Skeletal muscle satellite cell (primary cell): ENCODE measurements around the gene EPS15.
"Not testable (repeated sequence)": the region's sequence is repeated elsewhere in the genome, so short reads cannot be mapped to it uniquely, and the experiment has no call there.

Source experiments
- H3K27me3 ChIP-seq: 2 replicates; pipeline ENCODE4 v1.7.0; 2013; ENCODE audit warnings: low read length; ENCODE audit not compliant: control insufficient read depth, insufficient read depth
- H3K36me3 ChIP-seq: 2 replicates; pipeline ENCODE4 v1.7.0; 2013; ENCODE audit warnings: mild to moderate bottlenecking, control low read depth, low read length; ENCODE audit not compliant: insufficient read depth
- H3K4me1 ChIP-seq: 2 replicates; pipeline ENCODE4 v1.7.0; 2013; ENCODE audit warnings: low read length; ENCODE audit not compliant: control insufficient read depth, insufficient read depth
- H3K4me2 ChIP-seq: 2 replicates; pipeline ENCODE4 v1.7.0; 2013; ENCODE audit warnings: mild to moderate bottlenecking, low read length
- H3K4me3 ChIP-seq: 2 replicates; pipeline ENCODE4 v1.7.0; 2013; ENCODE audit warnings: low read length
- H3K9ac ChIP-seq: 2 replicates; pipeline ENCODE4 v1.7.0; 2013; ENCODE audit warnings: mild to moderate bottlenecking, low read depth, low read length, moderate library complexity
- H3K9me3 ChIP-seq: replicated peaks from 2 replicates; pipeline ENCODE4 v1.7.0; 2013; ENCODE audit warnings: mild to moderate bottlenecking, control low read depth, low read length

EPS15 gene

DNA sequence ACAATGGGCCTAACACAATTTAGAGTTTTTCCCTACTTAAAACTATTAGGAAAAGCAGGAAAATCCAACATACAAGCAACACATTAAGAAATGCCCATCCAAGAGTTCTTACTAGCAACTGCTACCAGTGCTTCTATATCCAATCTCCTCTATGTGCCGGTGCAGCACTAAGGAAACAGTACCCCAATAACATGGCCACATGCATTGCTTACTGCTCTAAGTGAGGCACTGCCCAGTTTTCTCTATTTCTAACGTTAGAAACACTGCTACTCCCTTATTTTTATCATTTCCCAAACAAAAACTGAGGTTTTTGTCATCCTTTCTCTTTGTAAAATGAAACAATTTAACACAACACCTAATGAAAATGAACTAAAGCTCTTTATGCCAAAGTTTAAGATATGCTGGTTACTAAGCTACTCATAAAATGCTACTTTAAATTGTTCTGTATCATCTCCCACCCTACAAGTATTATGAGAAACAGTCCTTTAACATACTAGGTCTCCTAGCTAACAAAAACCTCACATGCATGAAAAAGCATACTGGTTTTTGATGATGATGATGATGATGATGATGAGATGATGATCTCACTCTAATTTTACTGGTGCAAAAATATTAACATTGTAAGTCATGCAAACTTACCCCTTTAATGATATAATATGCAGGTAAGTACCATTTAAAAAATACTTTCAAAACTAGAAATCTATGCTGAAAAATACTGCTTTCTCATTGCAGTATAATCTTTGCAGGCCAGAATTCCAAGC, 98.0 kb downstream of the EPS15 start:
- H3K27me3 ChIP-seq = no peaks in the 10 kb centered on the region
- no peak overlapping the region for H3K4me3 ChIP-seq
- H3K4me1 ChIP-seq = peaks cover 23% of the 10 kb centered on the region
- H3K36me3 ChIP-seq = peaks cover 6% of the 10 kb centered on the region
- no peaks in the 10 kb centered on the region for H3K9me3 ChIP-seq
- no peak overlapping the region for H3K4me2 ChIP-seq
- H3K9ac ChIP-seq = no peak overlapping the region

DNA sequence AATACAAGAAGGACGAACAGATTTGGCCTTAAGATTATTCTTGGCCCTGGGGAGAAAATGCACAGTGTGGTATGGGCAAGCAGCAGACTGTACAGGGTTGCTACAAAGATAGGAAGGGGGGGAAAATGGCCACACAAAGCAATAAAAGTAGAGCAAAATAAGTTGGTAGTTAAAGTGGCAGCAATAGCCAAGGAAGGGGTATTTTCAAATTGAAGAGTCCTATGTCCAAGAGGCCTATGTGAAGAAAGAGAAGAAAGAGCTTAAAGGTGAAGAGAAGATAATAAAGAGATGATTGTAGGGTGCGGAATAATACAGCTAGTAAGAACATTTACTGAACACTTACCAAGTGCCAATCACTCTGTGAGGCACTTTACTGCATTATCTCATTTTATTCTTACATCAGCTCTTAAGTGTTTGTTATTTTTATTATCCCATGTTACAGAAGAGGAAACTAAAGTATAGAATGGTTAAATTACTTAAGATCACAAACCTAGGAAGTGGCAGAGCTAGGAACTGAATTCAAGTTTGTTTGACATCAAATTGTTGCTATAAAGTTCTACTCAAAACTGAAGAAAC, 100.6 kb downstream of the EPS15 start:
- Histone ChIP-seq H3K4me1 (peaks cover 26% of the 10 kb centered on the region), H3K4me2 (no peak overlapping the region), H3K9me3 (no peaks in the 10 kb centered on the region), H3K36me3 (peaks cover 6% of the 10 kb centered on the region), H3K4me3 (no peak overlapping the region), H3K27me3 (no peaks in the 10 kb centered on the region), H3K9ac (no peak overlapping the region)

DNA sequence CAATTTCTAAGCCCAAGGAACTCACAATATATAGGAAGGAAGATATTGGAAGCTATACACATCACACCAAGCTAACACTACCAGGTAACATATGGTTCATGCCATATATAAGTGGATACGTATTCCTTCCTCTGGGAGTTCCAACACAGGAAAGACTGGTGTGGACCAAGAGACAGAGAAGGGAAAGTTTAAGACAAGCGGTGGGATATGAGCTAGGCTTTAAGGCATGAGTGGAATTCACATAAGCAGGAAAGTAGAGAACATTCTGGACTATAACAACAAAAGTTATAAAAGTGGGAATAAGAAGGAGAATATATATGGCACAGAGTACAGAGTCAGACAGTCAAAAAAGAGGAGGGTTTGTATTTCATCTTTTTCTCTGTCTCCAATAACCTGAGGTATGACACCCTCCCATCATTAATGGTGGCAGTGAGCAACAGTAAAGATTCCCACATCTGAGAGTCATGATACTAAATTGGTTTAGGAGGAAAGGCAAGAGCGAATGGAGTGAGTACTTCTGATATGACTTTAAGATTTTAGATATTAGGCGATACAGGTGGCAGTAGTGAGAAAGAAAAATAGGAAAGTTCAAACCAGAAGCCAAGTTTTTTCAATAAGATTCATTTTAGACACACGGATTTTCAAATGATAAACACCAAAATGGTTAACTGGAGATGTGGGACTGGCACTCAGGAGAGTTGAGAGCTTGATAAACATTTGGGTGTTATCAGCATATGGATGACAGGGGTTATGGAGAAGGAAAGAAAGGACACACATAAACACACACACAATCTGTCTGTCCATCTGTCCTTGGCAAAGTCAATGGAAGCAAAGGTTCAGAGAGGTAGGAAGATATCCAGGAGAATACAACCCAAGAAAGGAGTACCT, 101.3 kb downstream of the EPS15 start:
- no peak overlapping the region for H3K9ac ChIP-seq
- no peaks in the 10 kb centered on the region for H3K27me3 ChIP-seq
- peak overlapping the region; percentile 16 for H3K4me2 ChIP-seq
- H3K4me3 ChIP-seq = no peak overlapping the region
- H3K9me3 ChIP-seq = no peaks in the 10 kb centered on the region
- peaks cover 26% of the 10 kb centered on the region for H3K4me1 ChIP-seq
- peaks cover 3% of the 10 kb centered on the region for H3K36me3 ChIP-seq

DNA sequence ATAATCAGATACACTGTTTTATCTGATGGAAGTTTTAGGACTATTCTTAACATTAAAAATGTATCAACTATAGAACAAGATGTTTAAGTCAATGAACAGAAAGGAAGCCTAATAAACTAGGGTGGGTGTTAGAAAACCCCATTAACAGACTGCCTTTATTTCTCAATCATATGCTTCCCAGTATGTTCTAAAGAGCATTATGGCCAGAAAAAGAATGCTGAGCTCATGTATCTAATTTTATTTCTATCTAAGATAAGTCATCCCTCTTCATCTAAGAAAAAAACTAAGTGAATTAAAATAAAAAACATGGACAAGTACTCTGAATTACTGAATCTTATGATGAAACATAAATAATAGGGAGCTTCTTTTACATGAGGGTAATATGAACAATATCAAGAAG, 102.2 kb downstream of the EPS15 start:
- Histone ChIP-seq H3K4me2 (no peak overlapping the region), H3K9me3 (no peaks in the 10 kb centered on the region), H3K4me1 (peaks cover 26% of the 10 kb centered on the region), H3K4me3 (no peak overlapping the region), H3K9ac (no peak overlapping the region), H3K36me3 (no peaks in the 10 kb centered on the region), H3K27me3 (no peaks in the 10 kb centered on the region)

DNA sequence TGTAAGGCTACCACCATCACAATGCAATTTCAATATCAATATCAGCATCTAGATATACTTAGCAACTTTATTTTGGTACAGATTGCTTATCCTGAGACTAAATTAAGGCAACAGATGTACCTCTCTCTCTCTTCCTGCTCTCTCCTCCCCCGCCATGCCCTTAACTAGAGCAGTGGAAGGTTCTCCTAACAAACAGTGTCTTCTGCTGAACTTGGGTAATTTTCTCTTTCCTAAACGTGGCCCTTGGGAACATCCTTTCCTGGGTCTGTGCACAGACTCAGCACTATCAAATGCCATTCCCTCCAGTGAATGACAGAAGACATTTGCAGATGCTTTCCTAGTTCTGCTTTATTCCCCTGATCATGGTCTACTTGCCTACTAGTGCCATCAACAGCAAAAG, 103.1 kb downstream of the EPS15 start:
- Histone ChIP-seq H3K4me2 (peak overlapping the region; percentile 4), H3K36me3 (no peaks in the 10 kb centered on the region), H3K9me3 (no peaks in the 10 kb centered on the region), H3K27me3 (no peaks in the 10 kb centered on the region), H3K4me3 (no peak overlapping the region), H3K4me1 (peaks cover 29% of the 10 kb centered on the region), H3K9ac (no peak overlapping the region)

DNA sequence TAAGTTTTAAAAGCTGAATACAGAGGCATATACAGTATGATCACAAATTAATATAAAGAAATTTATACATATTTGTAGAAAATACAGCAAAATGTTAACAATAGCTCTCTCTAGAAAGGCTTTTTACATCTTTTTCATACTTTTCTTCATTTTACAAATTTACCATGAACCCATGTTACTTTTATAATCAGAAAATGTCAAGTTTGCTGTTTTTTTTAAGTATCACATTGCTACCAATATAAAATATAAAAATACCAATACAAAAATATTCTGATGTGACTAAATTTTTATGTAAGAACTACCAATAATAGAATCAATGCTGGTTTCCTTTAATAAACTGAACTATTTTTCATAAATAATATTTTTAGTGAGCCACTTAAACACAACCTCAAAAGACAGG, 104.3 kb downstream of the EPS15 start:
- H3K36me3 ChIP-seq = no peaks in the 10 kb centered on the region
- H3K4me1 ChIP-seq = peaks cover 29% of the 10 kb centered on the region
- no peak overlapping the region for H3K4me2 ChIP-seq
- H3K4me3 ChIP-seq = no peak overlapping the region
- no peaks in the 10 kb centered on the region for H3K9me3 ChIP-seq
- H3K27me3 ChIP-seq = no peaks in the 10 kb centered on the region
- H3K9ac ChIP-seq = no peak overlapping the region

DNA sequence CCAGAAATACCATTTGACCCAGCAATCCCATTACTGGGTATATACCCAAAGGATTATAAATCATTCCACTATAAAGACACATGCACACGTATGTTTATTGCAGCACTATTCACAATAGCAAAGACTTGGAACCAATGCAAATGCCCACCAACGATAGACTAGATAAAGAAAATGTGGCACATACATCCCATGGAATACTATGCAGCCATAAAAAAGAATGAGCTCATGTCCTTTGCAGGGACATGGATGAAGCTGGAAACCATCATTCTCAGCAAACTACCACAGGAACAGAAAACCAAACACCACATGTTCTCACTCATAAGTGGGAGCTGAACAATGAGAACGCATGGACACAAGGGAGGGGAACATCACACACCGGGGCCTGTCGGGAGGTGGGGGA, 107.2 kb downstream of the EPS15 start:
- peaks cover 23% of the 10 kb centered on the region for H3K36me3 ChIP-seq

DNA sequence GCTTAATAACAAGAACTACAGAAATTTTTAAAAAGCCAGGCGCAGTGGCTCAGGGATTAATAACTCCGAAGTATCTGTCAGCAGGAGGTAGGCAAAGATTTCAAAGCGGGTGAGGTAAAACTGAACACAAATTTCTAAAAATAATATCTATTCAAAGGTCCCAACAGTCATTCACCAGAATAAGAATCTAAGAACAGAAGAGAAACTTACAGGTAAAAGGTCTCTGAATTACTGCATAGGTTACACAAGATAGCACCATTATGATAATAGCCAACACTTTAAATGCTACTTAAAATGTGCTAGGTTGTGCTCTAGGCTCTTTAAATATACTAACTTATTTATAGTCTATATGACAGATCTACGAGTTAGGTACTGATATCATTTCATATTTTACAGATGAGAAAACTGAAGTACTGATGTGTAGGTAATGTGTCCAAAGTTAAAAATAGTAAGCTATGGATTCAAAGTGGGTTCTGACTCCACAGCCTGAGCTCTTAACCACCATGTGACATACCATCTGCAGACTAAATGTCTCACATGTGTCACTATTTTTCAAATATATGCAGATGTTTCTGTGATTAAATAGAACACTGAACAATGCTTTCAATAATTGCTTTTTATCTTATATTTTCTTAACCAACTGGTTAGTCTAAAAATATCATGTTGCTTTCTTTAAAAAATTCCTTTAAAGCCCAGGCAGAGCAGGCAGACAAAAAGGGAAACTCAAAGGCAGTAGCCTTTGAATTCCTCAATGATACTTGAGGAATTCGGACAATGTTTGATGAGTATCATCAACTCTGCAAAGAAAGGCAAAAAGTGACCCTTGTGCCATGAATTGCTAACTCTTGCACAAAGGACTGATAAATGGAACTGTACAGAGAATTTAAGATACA, 108.3 kb downstream of the EPS15 start:
- Histone ChIP-seq H3K9ac (no peak overlapping the region), H3K9me3 (no peaks in the 10 kb centered on the region), H3K4me1 (peaks cover 3% of the 10 kb centered on the region), H3K4me3 (no peak overlapping the region), H3K4me2 (no peak overlapping the region), H3K27me3 (no peaks in the 10 kb centered on the region), H3K36me3 (peaks cover 31% of the 10 kb centered on the region)

More for the DNA sequence above, 107.2 kb downstream of the EPS15 start:
- not testable (repeated sequence) for H3K9me3 ChIP-seq, H3K4me2 ChIP-seq, H3K4me3 ChIP-seq, H3K9ac ChIP-seq, H3K27me3 ChIP-seq
- H3K4me1 ChIP-seq = peaks cover 11% of the 10 kb centered on the region

DNA sequence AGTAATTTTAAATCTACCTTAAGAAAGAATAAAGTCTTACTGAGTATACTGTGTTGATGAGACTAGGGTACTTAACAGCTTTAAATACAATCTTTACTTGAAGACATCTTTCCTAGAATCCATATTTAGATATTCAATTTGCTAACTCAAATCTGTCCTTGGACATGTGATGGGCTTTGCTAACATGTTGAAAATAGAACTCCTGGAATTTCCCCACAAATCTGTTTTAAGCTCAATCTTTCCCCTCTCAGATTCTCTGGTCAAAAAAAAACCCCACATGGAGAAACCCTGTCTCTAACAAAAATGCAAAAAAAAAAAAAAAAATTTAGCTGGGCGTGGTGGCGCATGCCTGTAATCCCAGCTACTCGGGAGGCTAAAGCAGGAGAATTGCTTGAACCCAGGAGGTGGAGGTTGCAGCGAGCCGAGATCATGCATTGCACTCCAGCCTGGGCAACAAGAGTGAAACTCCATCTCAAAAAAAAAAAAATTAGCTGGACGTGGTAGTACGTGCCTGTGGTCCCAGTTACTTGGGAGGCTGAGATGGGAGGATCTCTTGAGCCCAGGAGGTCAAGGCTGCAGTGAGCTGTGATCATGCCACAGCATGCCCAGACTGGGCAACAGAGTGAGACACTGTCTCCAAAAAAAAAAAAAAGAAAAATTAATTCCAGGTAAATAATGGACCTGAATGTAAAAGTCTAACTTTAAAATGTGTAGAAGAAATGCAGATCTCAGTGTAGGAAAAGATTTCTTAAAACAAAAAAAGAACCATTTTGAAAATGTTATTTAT, 109.1 kb downstream of the EPS15 start:
- not testable (repeated sequence) for H3K4me2 ChIP-seq, H3K9me3 ChIP-seq, H3K27me3 ChIP-seq, H3K9ac ChIP-seq, H3K4me3 ChIP-seq, H3K4me1 ChIP-seq
- H3K36me3 ChIP-seq = peaks cover 33% of the 10 kb centered on the region

DNA sequence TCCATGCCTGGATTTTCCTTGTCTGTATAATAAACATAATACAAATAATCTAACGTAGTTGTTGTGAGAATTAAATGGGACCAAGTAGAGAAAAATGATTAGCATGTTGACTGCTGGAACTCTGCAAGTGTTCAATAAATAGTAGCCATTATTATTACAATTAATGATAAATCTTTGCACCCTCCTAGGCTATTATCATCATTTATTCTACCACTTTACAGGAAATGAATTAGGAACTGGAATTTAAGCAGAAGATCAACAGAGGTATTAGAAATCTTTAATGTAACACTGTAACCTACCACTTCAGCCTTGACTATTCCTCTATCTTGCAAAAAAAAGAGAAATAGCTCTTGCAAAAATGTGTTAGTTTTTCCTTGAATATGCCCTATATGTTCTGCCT, 126.8 kb downstream of the EPS15 start:
- peaks cover 5% of the 10 kb centered on the region for H3K36me3 ChIP-seq
- H3K4me3 ChIP-seq = no peak overlapping the region
- H3K9ac ChIP-seq = no peak overlapping the region
- H3K27me3 ChIP-seq = no peaks in the 10 kb centered on the region
- no peak overlapping the region for H3K4me2 ChIP-seq
- H3K9me3 ChIP-seq = no peaks in the 10 kb centered on the region
- no peaks in the 10 kb centered on the region for H3K4me1 ChIP-seq
